ENCODE results near the gene CHD5. TPM values are rescaled to one million over a fixed set of nuclear protein-coding genes. Genes with fewer than 3 reads are reported as not detected.
A peak's percentile ranks its signal among the peaks of the same experiment; 100 is the strongest.

The CHD5 gene
- total RNA-seq, 1 experiment from 2014 or later, result 0.08 TPM

GRCh38 chr1:6207075-6207885 lies 27.2 kb upstream of the CHD5 start:
- in situ Hi-C loops (cut with HindIII; ENCODE audit: low pct_unique_long_range_greater_than_20kb, low sequenced_read_pairs), result no loop called here
- DNase-seq (ENCODE audit: low read depth, low spot score), result no peak

- DNase-seq (ENCODE audit: low read depth, low spot score), result no peak
Measured at GRCh38 chr1:6206520-6206855, 26.4 kb upstream of the CHD5 start.

GRCh38 chr1:6205849-6206519 lies 25.9 kb upstream of the CHD5 start, which contains the start of gene RNF207:
Gene RNF207, plus strand, starts transcription at chr1:6206119. Its CDS starts 417 bp downstream, at chr1:6206536.
- in situ Hi-C loops (cut with HindIII; ENCODE audit: low pct_unique_long_range_greater_than_20kb, low sequenced_read_pairs), result no loop called here

More at GRCh38 chr1:6206520-6206855, 26.4 kb upstream of the CHD5 start:
- in situ Hi-C loops (cut with HindIII; ENCODE audit: low pct_unique_long_range_greater_than_20kb, low sequenced_read_pairs), result no loop called here

GRCh38 chr1:6202256-6202655 lies 22.1 kb upstream of the CHD5 start:
- DNase-seq (ENCODE audit: low read depth, low spot score), result no peak
- in situ Hi-C loops (cut with HindIII; ENCODE audit: low pct_unique_long_range_greater_than_20kb, low sequenced_read_pairs), result no loop called here

More at GRCh38 chr1:6205849-6206519, 25.9 kb upstream of the CHD5 start, which contains the start of gene RNF207:
- no peak for DNase-seq (ENCODE audit: low read depth, low spot score)

- in situ Hi-C loops (cut with HindIII; ENCODE audit: low pct_unique_long_range_greater_than_20kb, low sequenced_read_pairs), result no loop called here
Measured at GRCh38 chr1:6200188-6200809, 20.2 kb upstream of the CHD5 start.

GRCh38 chr1:6199298-6200187 lies 19.4 kb upstream of the CHD5 start, which contains the start of gene RPL22:
Gene RPL22, minus strand, starts transcription at chr1:6199595. Its CDS starts 22 bp downstream, at chr1:6199573.
- DNase-seq (ENCODE audit: low read depth, low spot score), result peak; percentile 99
- in situ Hi-C loops (cut with HindIII; ENCODE audit: low pct_unique_long_range_greater_than_20kb, low sequenced_read_pairs), result no loop called here

More at GRCh38 chr1:6200188-6200809, 20.2 kb upstream of the CHD5 start:
- no peak for DNase-seq (ENCODE audit: low read depth, low spot score)

- in situ Hi-C loops (cut with HindIII; ENCODE audit: low pct_unique_long_range_greater_than_20kb, low sequenced_read_pairs), result no loop called here
- no peak for DNase-seq (ENCODE audit: low read depth, low spot score)
Measured at GRCh38 chr1:6198646-6199297, 18.7 kb upstream of the CHD5 start.

GRCh38 chr1:6197746-6198427 lies 17.8 kb upstream of the CHD5 start:
- DNase-seq (ENCODE audit: low read depth, low spot score), result no peak
- in situ Hi-C loops (cut with HindIII; ENCODE audit: low pct_unique_long_range_greater_than_20kb, low sequenced_read_pairs), result no loop called here

GRCh38 chr1:6191968-6192367 lies 11.8 kb upstream of the CHD5 start:
- DNase-seq (ENCODE audit: low read depth, low spot score), result no peak
- in situ Hi-C loops (cut with HindIII; ENCODE audit: low pct_unique_long_range_greater_than_20kb, low sequenced_read_pairs), result no loop called here

GRCh38 chr1:6188466-6188865 lies 8.3 kb upstream of the CHD5 start:
- peak; percentile 50 for DNase-seq (ENCODE audit: low read depth, low spot score)
- in situ Hi-C loops (cut with HindIII; ENCODE audit: low pct_unique_long_range_greater_than_20kb, low sequenced_read_pairs), result no loop called here

- peak; percentile 60 for DNase-seq (ENCODE audit: low read depth, low spot score)
- in situ Hi-C loops (cut with HindIII; ENCODE audit: low pct_unique_long_range_greater_than_20kb, low sequenced_read_pairs), result no loop called here
Measured at GRCh38 chr1:6185635-6186382, 5.7 kb upstream of the CHD5 start.

- DNase-seq (ENCODE audit: low read depth, low spot score), result no peak
- in situ Hi-C loops (cut with HindIII; ENCODE audit: low pct_unique_long_range_greater_than_20kb, low sequenced_read_pairs), result no loop called here
Measured at GRCh38 chr1:6185151-6185550, 5.0 kb upstream of the CHD5 start.

- in situ Hi-C loops (cut with HindIII; ENCODE audit: low pct_unique_long_range_greater_than_20kb, low sequenced_read_pairs), result no loop called here
- DNase-seq (ENCODE audit: low read depth, low spot score), result no peak
Measured at GRCh38 chr1:6184083-6184783, 4.1 kb upstream of the CHD5 start.

- no peak for DNase-seq (ENCODE audit: low read depth, low spot score)
- in situ Hi-C loops (cut with HindIII; ENCODE audit: low pct_unique_long_range_greater_than_20kb, low sequenced_read_pairs), result no loop called here
Measured at GRCh38 chr1:6183520-6183989, 3.4 kb upstream of the CHD5 start.

GRCh38 chr1:6181347-6181770 lies 1.2 kb upstream of the CHD5 start:
- in situ Hi-C loops (cut with HindIII; ENCODE audit: low pct_unique_long_range_greater_than_20kb, low sequenced_read_pairs), result no loop called here
- DNase-seq (ENCODE audit: low read depth, low spot score), result no peak
